RWPE1 (cell line): ENCODE data around the gene MDH2.
"Not testable (repeated sequence)": the region's sequence is repeated elsewhere in the genome, so short reads cannot be mapped to it uniquely, and the experiment has no call there.

Experiments
- CTCF ChIA-PET: fragments of 350-600 bp; sonication (Branson Sonifier 250); formaldehyde crosslinking; extraction: SDS; loops from one replicate; lab custom pipeline; 2021; lab: Yijun Ruan, JAX
- POLR2A ChIA-PET: fragments of 400-600 bp; formaldehyde crosslinking; extraction: SDS; loops from one replicate; lab custom pipeline; 2020; ENCODE audit warnings: antibody characterized with exemption; ENCODE audit not compliant: low non-redundant PET; lab: Yijun Ruan, JAX
- DNase-seq: peaks from one replicate; pipeline ENCODE4 v3.0.0; 2012; ENCODE audit warnings: low spot score
- H3K27ac ChIP-seq: fragments of 450-650 bp; 2 replicates; pipeline ENCODE4 v1.5.1; 2017
- TF ChIP-seq, protein P1 (sequence below): fragments of 450-650 bp; conservative IDR thresholded peaks from 2 replicates; pipeline ENCODE4 v1.5.1; 2017; ENCODE audit warnings: low read depth, mild to moderate bottlenecking

MDH2 gene

DNA sequence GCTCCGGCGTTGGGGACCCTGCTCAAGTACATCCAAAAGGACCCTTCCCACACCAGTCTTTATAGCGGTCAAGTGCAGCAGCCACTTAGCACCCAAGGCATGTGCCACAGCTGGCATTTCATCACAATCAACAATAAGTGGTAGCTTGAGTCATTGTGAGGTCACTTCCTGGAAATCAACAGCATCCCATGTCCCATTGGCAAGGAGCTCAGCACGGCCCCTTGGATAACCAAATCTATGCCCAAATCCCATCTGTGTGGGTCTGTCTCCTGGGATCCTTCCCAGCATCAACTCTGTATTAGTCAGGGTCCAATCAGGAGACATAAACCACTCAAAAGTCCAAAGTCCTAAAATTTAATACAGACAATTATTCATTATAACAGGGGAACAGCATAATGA is 27.1 kb downstream of the MDH2 start:
- TF ChIP-seq, protein P1, sequence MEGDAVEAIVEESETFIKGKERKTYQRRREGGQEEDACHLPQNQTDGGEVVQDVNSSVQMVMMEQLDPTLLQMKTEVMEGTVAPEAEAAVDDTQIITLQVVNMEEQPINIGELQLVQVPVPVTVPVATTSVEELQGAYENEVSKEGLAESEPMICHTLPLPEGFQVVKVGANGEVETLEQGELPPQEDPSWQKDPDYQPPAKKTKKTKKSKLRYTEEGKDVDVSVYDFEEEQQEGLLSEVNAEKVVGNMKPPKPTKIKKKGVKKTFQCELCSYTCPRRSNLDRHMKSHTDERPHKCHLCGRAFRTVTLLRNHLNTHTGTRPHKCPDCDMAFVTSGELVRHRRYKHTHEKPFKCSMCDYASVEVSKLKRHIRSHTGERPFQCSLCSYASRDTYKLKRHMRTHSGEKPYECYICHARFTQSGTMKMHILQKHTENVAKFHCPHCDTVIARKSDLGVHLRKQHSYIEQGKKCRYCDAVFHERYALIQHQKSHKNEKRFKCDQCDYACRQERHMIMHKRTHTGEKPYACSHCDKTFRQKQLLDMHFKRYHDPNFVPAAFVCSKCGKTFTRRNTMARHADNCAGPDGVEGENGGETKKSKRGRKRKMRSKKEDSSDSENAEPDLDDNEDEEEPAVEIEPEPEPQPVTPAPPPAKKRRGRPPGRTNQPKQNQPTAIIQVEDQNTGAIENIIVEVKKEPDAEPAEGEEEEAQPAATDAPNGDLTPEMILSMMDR: no peak
- DNase-seq: no peak
- ChIA-PET POLR2A (no interaction called here), CTCF (interaction anchor here (0.6 to 0.7 kb wide), 2 partner anchors 239 to 304 kb away, joined by 3 read pairs; no protein-coding TSS in a partner anchor)
- peak overlapping the region; percentile 50 for H3K27ac ChIP-seq

DNA sequence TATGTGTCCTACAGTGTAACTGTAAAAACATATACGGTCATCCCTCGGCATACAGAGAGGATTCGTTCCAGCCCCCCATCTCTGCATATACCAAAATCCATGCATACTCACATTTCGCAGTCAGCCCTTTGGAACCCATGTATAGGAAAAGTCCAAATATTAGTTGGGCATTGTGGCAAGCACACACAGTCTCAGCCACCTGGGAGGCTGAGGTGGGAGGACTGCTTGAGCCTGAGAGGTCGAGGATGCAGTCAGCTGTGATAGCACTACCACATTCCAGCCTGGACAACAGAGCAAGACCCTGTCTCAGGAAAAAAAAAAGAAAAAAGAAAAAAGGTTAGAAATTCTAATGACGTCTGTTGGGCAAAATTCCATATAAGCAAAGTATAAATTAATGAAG is 29.1 kb downstream of the MDH2 start:
- no peak overlapping the region for H3K27ac ChIP-seq
- no peak for DNase-seq
- POLR2A ChIA-PET: no interaction called here
- CTCF ChIA-PET: no interaction called here
- TF ChIP-seq, protein P1: no peak

DNA sequence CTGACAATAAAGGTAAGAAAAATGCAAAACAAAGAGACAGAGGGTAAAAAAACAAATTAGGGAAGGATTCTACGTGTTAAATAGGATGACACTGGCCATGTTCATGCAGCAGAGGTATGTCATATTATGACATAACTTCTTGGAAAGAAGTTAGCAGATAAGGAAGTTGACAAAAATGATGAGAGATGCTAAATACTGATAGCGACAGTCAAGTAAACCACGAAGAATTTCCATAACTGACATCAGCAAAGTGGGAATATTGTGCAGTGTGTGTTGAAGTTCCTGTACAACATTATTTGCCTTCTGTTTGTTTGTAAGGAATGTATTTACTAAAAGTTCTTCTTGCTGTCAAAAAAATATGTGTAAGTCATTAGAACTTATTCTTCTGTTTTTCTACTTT is 29.5 kb downstream of the MDH2 start:
- no peak for DNase-seq
- ChIA-PET POLR2A (no interaction called here), CTCF (interaction anchor here (0.6 kb wide), 2 partner anchors 28 to 1463 kb away, joined by 4 read pairs; no protein-coding TSS in a partner anchor)
- TF ChIP-seq, protein P1: no peak
- H3K27ac ChIP-seq: no peak overlapping the region

DNA sequence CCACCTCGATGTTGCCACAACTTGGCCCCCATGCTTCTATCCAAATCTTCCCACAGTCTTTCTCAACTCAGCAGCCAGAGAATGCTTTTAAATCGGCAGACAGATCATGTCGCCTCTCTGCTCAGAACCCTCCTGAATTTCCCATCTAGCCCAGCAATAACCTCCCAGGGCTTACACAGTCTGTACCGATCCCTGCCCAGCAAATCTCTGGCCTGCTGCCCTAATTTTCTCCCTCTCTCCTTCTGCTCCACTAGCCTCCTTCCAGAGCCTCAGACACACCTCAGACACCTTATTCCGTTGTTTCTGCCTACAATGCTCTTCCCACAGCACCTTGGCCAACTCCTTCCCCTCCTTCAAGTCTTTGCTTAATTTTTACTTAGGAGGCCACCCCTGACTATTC is 32.3 kb downstream of the MDH2 start:
- TF ChIP-seq, protein P1: no peak
- H3K27ac ChIP-seq: no peak overlapping the region
- CTCF ChIA-PET: interaction anchor here (0.7 kb wide), 1 partner anchor 21 kb away, joined by 3 read pairs; no protein-coding TSS in a partner anchor
- POLR2A ChIA-PET: no interaction called here
- no peak for DNase-seq

DNA sequence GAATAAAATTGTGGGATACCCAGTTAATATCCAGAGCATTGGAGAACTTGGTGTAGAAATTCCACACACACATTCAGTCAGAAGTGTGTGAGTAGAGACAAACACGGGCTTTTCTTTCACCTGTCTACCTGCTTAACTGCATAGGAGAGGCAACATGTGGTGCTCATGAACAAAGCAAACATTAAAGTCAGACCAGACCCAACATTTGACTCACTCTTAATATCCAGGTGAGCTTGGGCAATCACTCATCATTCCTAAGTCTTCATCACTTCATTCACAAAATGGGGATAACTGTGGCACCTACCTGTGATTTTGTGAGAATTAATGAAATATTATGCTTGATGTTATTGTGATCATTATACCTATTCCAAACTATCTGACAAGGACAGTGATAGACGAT is 36.2 kb downstream of the MDH2 start:
- POLR2A ChIA-PET, DNase-seq, H3K27ac ChIP-seq, CTCF ChIA-PET: not testable (repeated sequence)

DNA sequence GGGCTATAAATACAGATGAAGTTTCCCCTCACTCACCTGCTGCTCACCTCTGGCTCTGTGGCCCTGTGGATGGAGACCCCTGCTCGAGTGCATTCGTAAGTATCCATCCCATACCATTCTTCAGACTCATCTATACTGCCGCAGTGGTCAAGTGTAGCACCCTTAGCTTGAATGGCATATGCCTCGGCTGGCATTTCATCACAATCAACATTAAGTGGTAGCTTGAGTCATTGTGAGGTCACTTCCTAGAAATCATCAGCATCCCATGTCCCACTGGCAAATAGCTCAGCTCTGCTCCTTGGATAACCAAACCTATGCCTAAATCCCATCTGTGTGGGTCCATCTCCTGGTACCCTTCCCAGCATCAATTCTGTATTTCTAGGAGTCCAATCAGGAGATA is 38.2 kb downstream of the MDH2 start:
- ChIA-PET CTCF (interaction anchor here (0.6 kb wide), 1 partner anchor 44 kb away, joined by 3 read pairs; no protein-coding TSS in a partner anchor), POLR2A (no interaction called here)
- peak overlapping the region; percentile 80 for H3K27ac ChIP-seq
- TF ChIP-seq, protein P1: no peak
- DNase-seq: peak; percentile 26

DNA sequence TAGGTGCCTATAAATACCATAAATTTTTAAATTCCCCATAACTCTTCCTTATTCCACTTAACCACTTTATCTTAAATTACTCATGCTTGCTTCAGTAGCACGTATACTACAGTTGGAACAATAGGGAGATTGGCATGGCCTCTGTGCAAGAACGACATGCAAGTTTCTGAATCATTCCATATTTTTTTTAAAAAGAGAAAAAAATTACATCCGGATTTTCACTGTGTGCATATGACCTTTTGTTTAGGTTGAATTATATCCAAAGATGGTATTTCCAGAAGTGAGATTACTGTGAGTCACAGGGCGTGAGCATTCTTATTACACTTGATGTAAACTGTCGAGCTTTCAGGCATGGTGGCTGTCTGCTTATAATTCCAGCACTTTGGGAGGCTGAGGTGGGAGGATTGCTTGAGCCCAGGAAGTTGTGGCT is 39.5 kb downstream of the MDH2 start:
- DNase-seq: peak; percentile 82
- CTCF ChIA-PET, POLR2A ChIA-PET: not testable (repeated sequence)
- peak overlapping the region; percentile 75 for H3K27ac ChIP-seq
